ENCODE data around the gene SCAMP4. TPM values are rescaled to one million over a fixed set of nuclear protein-coding genes. Genes with fewer than 3 reads are reported as not detected.
A peak's percentile ranks its signal among the peaks of the same experiment; 100 is the strongest.

SCAMP4 gene
- total and polyA plus RNA-seq, 2 experiments from 2014 or later, result 53.7 to 62.5 TPM

DNA sequence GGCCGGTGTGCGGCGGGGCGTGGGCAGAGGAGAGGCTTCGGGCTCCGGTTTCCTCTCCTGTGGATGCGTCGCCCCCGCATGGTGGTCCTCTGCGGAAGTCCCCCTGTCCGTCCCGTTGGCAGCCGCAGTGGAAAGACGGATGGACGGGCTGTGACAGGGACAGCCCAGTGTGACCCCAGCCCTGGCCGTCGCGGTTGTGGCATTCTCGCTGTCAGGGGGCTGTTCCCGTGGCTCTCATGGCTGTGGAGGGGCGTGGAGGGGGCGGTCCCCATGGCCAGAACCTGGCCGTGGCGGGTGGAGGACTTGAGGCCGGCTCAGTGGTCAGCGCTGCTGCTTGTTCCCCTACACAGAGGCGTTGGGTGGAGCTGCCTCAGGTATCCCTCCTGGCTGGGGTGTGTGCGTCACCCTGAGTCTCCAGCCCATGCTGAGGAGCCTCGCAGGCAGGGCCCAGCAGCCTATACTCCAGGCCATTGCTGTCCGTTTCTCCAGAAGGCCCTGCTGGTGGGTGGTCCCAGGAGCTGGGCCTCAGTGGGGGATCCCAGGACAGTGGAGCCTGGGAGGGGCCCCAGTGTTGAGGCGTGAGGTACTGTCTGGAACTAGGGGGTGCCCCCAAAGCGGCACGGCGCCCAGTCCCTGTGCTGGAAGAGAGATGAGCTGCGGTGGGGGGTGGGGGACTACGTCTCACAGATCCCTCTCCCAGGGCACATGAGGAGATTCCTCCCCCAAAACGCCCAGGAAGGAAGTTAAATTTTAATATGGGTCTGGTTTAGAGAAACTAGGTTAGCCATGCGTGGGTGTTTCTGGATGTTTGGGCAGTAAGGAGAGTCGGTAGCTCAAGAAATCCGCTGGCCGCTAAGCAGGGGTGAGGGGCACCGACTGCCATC is 56.0 kb downstream of the SCAMP4 start:
- Histone ChIP-seq H3K4me1 (ENCODE audit: low read depth) (no peaks in the 10 kb centered on the region), H3K36me3 (no peaks in the 10 kb centered on the region), H3K4me3 (no peak overlapping the region), H3K27me3 (no peaks in the 10 kb centered on the region), H3K9me3 (ENCODE audit: low read depth) (no peaks in the 10 kb centered on the region), H3K27ac (no peak overlapping the region)
- DNase-seq (ENCODE audit: low read depth in 1 of 2, low spot score in 1 of 2), result no peak
- TF ChIP-seq, protein P1, sequence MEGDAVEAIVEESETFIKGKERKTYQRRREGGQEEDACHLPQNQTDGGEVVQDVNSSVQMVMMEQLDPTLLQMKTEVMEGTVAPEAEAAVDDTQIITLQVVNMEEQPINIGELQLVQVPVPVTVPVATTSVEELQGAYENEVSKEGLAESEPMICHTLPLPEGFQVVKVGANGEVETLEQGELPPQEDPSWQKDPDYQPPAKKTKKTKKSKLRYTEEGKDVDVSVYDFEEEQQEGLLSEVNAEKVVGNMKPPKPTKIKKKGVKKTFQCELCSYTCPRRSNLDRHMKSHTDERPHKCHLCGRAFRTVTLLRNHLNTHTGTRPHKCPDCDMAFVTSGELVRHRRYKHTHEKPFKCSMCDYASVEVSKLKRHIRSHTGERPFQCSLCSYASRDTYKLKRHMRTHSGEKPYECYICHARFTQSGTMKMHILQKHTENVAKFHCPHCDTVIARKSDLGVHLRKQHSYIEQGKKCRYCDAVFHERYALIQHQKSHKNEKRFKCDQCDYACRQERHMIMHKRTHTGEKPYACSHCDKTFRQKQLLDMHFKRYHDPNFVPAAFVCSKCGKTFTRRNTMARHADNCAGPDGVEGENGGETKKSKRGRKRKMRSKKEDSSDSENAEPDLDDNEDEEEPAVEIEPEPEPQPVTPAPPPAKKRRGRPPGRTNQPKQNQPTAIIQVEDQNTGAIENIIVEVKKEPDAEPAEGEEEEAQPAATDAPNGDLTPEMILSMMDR (IDR thresholded peaks at IDR 0.05; ENCODE audit: low read depth, low read length), result no peak

DNA sequence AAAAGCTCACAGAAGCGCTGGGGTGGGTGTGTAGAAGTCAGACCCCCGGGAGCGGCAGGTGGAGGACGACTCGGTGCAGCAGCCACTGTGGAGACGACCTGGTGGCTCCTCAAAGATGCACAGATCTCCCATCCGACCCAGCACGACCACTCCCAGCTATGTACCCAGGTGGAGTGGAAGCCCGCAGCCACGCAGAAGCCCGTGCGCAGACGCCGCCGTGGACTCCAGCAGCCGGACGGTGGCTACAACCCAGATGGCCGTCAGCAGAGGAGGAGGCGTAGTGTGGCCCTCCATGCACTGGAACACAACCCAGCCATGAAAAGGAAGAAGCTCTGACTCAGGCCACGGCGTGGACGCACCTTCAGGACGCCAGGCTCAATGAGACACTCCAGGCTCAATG is 57.5 kb downstream of the SCAMP4 start:
- Histone ChIP-seq H3K4me1 (ENCODE audit: low read depth) (no peaks in the 10 kb centered on the region), H3K9me3 (ENCODE audit: low read depth) (no peaks in the 10 kb centered on the region), H3K27ac (no peak overlapping the region), H3K4me3 (no peak overlapping the region), H3K27me3 (no peaks in the 10 kb centered on the region), H3K36me3 (no peaks in the 10 kb centered on the region)
- TF ChIP-seq, protein P1 (IDR thresholded peaks at IDR 0.05; ENCODE audit: low read depth, low read length), result no peak
- DNase-seq (ENCODE audit: low read depth in 1 of 2, low spot score in 1 of 2), result no peak

DNA sequence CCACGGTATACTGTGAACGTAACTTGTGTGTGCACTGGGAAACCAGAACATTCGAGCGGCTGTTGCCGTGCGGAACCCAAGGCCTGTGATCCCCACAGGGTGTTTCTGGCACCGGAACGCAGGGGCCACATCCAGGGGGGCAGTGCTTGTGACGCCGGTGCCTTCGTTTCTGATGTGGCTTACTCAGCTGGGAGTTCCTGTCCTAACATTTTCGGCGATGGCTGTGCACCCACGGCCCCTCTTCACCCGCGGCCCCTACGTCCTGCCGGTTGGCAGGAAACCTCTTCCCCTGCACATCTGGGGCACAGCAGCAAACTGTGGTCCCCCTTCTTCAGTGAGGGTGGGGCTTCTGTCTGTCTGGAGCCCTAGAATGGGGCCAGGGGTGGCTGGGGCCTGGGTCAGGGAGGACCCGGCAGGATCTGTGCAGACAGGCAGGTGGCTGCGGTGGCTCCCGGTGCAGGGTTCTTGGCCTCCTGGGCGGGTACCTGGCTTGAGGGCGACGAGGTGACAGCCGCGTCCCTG is 61.9 kb downstream of the SCAMP4 start:
- Histone ChIP-seq H3K9me3 (ENCODE audit: low read depth) (no peaks in the 10 kb centered on the region), H3K36me3 (no peaks in the 10 kb centered on the region), H3K27ac (no peak overlapping the region), H3K27me3 (no peaks in the 10 kb centered on the region), H3K4me1 (ENCODE audit: low read depth) (no peaks in the 10 kb centered on the region), H3K4me3 (no peak overlapping the region)
- DNase-seq (ENCODE audit: low read depth in 1 of 2, low spot score in 1 of 2), result no peak
- TF ChIP-seq, protein P1 (IDR thresholded peaks at IDR 0.05; ENCODE audit: low read depth, low read length), result no peak

DNA sequence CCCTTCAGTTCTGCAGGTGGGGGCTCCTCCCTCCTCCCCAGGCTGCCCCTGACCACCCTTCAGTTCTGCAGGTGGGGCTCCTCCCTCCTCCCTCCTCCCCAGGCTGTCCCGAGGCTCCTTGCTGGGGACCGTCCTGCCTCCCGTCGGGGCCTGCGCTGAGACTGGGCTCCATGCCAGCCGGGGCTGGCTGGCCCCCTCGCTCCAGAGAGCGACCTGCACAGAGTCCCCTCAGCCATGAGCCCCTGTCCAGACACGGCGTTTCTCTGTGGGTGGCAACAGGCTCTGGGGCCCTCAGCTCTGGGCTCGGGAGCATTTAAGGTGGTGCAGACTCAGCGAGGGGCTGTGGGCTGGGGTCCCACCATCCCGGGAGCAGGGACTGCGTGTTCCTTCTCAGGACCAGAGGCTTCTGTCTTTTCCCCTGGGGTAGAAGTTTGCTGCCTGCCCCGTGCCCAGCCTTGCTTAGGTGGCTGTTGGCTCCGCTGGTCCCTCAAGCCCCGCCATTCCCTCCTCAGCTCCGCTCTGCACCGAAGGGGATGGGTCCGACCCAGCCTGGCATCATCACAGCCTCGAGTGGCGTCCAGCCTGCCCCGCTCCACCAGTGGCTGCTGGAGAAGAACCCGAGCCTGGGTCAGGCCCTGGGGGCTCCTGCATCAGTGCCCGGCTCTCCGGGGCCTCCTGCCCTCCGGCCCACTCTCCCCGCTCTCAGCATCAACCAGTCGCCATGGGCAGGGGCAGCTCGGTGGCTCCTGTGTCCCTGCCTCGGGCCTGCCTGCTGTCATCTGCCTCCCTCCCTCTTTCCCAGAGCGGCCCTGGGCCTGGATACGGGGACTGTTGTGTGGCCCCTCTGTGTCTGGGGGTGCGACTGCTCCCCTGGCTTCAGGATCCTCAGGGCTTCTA is 63.3 kb downstream of the SCAMP4 start:
- no peak overlapping the region for H3K4me3 ChIP-seq
- H3K4me1 ChIP-seq (ENCODE audit: low read depth), result no peaks in the 10 kb centered on the region
- H3K27ac ChIP-seq, result no peak overlapping the region
- no peaks in the 10 kb centered on the region for H3K36me3 ChIP-seq
- peak in 1 of 2 donors; percentile 11 for DNase-seq (ENCODE audit: low read depth in 1 of 2, low spot score in 1 of 2)
- no peaks in the 10 kb centered on the region for H3K27me3 ChIP-seq
- TF ChIP-seq, protein P1 (IDR thresholded peaks at IDR 0.05; ENCODE audit: low read depth, low read length), result no peak
- H3K9me3 ChIP-seq (ENCODE audit: low read depth), result no peaks in the 10 kb centered on the region

DNA sequence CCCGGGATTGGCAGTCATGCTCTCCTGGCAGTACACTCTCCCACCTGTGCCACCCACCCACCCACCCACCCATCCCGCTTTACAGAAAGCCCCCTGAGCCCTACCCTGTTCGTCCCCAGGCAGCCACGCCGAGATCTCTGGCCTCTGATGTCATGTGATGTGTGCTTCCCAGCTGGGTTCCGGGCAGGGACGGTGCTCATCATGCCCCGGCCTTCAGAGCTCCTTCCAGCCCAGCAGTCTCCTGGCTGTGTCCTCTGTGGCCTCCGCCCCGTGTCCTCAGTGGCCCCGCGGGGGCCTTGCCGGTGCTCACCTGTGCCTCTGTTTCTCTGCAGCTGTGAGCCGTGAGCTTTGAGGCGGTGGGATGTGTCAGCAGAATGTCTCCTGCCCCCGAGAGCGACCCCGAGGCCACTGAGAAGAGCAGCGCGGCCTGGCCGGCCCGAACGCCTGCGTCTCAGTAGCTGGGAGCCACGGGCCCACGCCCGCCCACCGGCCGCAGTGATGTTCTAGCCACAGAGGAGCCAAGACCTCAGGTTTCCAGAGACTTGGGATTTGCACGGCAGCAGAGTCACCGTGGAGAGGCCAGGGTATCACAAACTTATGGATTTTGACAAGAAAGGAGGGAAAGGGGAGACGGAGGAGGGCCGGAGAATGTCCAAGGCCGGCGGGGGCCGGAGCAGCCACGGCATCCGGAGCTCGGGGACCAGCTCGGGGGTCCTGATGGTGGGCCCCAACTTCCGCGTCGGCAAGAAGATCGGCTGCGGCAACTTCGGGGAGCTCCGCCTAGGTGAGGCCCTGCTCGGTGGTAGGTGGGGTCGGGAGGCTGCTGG is 64.2 kb downstream of the SCAMP4 start:
- Histone ChIP-seq H3K4me3 (no peak overlapping the region), H3K36me3 (no peaks in the 10 kb centered on the region), H3K9me3 (ENCODE audit: low read depth) (no peaks in the 10 kb centered on the region), H3K4me1 (ENCODE audit: low read depth) (no peaks in the 10 kb centered on the region), H3K27ac (no peak overlapping the region), H3K27me3 (no peaks in the 10 kb centered on the region)
- DNase-seq (ENCODE audit: low read depth in 1 of 2, low spot score in 1 of 2), result no peak
- TF ChIP-seq, protein P1 (IDR thresholded peaks at IDR 0.05; ENCODE audit: low read depth, low read length), result no peak
